Ureter (tissue), 1 donor: Measurements from ENCODE around the gene SLC22A9. TPM values are rescaled to one million over a fixed set of nuclear protein-coding genes. Genes with fewer than 3 reads are reported as not detected.
"Not testable (repeated sequence)": the region's sequence is repeated elsewhere in the genome, so short reads cannot be mapped to it uniquely, and the experiment has no call there.

Experiments used
- DNase-seq: peaks from one replicate; pipeline ENCODE4 v3.0.0-alpha.2; 2020; ENCODE audit warnings: low spot score
- total RNA-seq: library from RNA; stranded (reverse); gene quantifications from one replicate; pipeline ENCODE4 v1.2.4, GENCODE V29; 2023
- donor health status: DM: yes; HTN: yes; CAD: no.

SLC22A9 gene
- total RNA-seq = not detected

DNA sequence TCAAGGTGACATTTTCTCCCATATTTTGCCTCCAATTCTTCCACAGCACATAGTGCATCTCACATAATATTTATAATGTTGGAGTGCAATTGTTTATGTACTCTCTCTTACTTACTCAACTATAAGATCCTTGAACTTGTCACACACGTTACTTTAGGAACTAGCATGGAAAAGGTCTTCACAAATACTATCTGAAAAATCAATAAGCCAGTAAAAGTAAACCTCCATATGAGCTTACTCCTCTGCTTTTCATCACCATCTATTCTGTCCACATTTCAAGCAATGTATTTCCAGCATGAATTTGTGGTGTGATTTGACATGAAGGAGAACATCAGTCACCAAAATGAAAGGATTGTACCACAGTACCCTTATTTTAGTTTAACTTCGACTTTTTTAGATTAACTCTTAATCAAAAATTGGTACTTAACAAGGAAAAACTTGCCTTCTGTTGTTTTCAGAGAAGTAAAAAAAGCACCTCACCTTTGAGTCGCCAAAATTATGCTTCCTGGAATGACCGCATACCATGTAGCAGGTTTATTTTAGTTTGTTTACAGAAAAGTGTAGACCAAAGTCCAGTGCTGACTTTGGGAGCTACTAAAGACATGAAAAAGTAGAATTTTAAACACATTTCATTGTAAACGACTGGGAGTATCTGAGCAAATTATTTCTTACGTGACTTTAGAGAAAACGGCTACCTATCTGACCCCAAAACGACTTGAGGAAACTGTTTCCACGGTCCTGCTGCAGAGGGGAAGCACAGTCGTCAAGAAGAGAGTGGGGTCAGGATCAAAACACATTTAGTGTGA lies at the start of gene SLC22A9:
SLC22A9 (plus strand) TSS at position 621 of the 806 bp plus-strand sequence. CDS start 272 bp downstream, outside the sequence.
- DNase-seq = no peak

DNA sequence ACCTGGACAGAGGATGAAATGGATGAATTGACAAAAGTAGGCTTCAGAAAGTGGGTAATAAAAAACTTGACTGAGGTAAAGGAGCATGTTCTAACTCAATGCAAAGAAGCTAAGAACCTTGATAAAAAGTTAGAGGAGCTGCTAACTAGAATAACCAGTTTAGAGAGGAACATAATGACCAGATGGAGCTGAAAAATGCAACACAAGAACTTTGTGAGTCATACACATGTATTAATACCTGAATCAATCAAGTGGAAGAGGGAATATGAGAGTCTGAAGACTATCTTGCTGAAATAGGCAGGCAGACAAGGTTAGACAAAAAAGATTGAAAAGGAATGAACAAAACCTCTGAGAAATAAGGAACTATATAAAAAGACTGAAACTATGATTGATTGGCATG lies 47.9 kb upstream of the SLC22A9 start:
- DNase-seq = no peak

DNA sequence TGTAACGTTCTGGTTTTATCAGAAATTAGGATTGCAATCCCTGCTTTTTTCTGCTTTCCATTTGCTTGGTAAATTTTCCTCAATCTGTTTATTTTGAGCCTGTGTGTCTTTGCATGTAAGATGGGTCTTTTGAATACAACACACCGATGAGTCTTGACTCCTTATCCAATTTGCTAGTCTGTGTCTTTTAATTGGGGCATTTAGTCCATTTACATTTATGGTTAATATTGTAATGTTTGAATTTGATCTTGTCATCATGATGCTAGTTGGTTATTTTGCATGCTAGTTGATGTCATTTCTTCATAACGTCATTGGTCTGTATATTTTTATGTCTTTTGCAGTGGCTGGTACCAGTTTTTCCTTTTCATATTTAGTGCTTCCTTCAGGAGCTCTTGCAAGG lies 34.5 kb upstream of the SLC22A9 start:
- DNase-seq = not testable (repeated sequence)

DNA sequence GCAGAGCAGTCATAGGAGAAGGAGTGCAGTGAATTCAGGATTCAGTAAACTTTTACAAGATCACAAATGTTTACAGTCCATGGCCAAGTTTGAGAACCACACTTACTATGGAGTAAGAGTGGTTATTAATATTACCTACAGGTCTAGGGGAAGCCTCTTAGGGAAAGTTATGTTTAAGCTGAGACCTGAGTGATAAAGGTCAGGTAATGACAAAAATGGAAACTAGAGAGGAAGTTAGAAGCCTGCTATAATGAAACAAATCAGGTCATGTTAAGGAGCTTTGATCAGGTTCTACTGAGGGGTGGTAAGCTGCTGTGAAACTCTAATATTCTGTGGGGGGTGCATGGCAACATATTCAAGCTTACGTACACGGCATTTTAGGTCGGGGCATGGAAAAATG lies 32.5 kb upstream of the SLC22A9 start:
- no peak for DNase-seq

DNA sequence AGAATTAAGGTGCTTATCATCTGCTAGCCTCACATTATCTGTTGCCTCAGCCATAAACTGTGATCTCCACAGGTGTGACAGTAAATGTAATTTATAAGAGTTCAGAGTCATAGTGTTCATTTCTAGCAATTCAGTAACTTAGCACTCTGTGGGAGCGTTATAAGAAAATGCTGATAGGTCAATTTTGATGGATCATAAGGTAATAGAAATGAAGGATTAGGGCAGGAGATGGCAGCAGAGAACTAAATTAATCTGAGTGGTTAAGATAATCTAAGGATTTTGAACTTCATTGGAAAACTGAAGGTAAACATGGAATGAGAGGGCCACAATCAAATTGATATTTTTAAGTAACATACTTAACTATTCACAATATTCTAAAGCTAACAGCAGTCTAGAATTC lies 26.5 kb upstream of the SLC22A9 start:
- no peak for DNase-seq

DNA sequence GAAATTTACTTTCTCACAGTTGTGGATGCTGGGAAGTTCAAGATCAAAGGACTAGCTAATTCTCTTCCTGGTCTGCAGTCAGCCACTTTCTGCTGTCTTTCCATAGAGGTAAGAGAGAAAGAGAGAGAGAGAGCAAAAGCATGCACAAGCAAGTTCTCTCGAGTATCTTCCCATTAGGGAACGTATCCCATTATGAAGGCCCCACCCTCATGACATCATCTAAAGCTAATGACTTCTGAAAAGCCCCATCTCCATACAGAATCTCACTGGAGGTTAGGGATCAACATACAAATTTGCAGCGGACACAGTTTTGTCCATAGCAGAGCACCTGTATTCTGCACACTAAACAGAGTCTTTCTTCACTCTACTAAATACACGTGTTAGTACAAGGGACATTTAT lies 17.4 kb upstream of the SLC22A9 start:
- no peak for DNase-seq

DNA sequence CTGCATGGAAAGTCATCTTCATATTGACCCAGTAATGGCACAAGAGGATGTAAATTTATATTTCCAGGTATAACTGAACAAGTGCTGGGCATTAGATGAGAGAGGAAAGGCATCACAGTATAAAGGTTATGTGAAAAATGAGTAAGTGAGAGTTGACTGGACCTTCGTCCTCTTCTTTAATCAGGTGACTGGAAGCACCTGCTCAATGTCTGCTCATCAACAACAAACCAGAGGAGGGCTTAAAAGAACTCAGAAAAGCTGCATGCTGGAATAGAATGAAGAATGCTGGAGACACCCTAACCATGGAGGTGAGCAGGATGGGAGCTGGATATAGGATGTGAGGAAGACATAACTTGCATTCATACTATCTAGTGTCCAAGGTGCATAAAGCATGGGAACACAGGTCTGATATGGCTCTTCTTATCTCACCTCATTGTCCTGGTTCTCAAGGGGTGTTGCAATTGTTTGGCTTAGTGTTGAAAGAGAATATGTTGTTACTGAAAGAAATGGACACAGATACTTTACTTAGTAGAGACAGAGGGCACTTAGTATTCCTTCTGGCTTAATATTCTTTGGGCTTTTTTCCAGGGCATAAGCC lies 7.3 kb upstream of the SLC22A9 start:
- DNase-seq = no peak

DNA sequence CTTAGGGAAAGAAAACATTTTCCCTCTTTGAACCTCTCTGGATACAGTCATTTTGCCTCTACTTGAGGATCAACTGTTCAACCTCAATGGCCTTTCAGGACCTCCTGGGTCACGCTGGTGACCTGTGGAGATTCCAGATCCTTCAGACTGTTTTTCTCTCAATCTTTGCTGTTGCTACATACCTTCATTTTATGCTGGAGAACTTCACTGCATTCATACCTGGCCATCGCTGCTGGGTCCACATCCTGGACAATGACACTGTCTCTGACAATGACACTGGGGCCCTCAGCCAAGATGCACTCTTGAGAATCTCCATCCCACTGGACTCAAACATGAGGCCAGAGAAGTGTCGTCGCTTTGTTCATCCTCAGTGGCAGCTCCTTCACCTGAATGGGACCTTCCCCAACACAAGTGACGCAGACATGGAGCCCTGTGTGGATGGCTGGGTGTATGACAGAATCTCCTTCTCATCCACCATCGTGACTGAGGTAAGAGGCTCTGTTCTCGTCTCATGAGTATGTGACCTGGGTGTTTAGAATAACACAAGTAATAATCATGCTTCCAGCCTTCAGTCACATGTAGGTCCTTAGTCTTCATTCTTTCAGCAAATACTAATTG lies 495 bp downstream of the SLC22A9 start:
- no peak for DNase-seq

DNA sequence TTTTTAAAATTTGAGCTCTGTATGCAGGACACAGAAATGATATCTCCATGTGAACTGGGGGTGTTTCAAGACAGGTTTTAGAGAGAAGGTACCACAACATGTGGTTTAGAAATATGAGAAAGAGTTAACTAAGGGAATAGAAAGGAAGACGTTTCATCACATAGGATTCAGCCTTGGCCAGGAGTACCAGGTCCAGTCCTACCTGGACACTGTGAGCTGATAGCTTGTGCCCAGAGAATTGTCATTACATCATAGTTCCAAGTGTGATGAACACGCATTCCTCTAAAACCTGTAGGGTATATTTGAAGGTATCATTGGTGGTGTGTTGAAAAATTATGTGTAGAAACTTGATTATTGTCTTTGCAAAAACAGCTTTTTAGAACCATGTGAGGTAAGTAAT lies 1.8 kb downstream of the SLC22A9 start:
- DNase-seq = no peak

DNA sequence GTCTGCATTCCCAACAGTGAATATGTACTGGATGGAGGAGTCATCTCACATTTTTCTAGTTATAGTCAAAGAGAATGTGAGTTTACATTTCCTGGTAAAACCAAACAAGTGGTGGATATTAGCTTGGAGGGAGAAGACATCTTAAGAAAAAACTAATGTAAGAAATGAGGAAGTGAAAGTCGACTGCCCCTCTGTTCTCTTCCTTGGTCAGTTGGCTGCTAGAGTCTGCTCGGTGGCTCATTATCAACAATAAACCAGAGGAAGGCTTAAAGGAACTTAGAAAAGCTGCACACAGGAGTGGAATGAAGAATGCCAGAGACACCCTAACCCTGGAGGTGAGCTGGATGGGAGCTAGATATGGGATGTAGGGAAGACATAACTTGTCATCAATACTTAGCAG lies 5.8 kb downstream of the SLC22A9 start:
- DNase-seq = no peak

DNA sequence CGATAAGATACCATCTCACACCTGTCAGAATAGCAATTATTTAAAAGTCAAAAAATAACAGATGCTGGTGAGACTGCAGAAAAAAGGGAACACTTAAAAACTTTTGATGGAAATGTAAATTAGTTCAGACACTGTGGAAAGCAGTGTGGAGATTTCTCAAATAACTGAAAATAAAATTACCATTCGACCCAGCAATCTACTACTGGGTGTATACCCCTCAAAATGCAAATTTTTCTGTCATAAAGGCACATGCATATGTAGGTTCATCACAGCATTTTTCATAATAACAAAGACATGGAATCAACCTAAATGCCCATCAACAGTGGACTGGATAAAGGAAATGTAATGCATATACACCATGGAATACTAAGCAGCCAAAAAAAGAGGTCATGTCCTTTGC lies 10.5 kb downstream of the SLC22A9 start:
- no peak for DNase-seq

DNA sequence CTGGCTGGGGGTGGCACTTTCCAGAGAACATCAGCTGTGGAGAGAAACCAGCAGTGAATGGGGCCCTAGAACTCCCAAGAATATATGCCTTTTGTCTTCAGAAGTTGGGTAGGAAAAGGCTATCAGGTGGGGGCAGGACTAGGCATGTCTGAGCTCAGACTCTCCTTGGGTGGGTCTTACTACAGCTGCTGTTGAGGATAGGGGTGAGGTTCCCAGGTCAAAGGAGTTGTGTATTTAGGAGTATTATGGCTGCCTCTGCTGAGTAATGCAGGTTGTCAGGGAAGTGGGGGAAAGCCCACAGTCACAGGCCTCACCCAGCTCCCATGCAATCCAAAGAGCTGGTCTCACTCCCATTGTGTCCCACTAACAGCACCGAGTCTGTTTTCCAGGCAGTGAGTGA lies 26.1 kb downstream of the SLC22A9 start:
- no peak for DNase-seq

DNA sequence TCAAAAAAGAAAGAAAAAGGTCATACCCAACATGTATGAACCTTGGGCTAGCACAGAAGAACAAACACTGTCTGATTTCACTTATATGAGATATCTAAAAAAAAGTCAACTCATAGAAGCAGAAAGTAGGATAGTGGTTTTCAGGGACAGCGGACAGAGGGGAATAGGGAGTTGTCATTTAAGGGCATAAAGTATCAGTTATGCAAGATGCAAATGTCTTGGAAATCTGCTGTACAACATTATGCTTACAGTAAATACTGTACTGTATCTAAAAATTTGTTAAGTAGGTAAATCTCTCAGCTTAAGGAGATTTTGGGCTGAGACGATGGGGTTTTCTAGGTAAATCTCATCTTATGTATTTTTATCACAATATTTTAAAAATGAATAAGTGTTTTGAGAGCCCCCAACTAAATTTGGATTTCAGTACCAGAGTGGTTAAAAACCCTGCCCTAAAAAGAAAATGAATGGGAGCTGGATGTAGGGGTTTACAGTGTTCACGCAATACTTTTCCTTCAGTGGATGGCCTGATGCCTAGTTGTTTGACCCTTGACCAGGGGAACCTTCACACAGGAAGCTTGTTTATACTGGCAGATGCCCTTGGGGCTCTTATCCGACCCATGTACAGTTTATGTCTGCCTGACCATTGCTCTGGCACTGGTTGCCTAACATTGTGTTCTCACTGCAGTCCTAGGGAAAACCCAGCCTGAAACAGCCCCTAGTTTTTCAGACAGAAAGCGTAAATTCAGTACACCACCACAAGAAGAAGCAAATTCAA lies 34.8 kb downstream of the SLC22A9 start:
- DNase-seq = no peak

DNA sequence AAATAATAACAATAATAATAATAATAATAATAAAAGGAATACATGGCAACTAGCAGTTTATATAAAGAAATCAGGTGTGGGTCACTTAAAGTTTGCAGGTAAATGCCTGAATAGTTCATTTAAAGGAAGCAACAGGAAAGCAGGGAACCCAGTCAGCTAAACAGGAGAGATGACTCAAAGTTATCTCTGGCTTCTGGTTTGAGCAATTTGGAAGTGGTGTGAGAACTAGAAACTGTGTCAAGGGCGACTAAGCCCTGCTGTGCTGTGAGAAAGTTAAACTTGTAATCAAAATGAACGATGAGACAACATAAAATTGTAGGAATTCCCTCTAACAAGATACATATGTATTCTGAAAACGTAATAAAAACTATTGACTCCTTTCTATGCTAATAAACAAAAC lies 35.5 kb downstream of the SLC22A9 start:
- DNase-seq = no peak

DNA sequence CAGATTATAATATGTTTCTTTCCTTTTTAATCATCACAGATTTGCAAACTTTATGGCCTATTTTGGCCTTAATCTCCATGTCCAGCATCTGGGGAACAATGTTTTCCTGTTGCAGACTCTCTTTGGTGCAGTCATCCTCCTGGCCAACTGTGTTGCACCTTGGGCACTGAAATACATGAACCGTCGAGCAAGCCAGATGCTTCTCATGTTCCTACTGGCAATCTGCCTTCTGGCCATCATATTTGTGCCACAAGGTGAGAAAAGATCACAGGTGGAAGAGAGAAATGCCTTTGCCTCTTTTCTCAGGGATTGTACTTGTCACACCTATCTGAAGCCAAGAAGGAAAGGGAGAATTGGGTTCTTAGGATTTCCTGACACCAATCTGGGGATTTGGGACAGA lies 36.9 kb downstream of the SLC22A9 start:
- DNase-seq = no peak

DNA sequence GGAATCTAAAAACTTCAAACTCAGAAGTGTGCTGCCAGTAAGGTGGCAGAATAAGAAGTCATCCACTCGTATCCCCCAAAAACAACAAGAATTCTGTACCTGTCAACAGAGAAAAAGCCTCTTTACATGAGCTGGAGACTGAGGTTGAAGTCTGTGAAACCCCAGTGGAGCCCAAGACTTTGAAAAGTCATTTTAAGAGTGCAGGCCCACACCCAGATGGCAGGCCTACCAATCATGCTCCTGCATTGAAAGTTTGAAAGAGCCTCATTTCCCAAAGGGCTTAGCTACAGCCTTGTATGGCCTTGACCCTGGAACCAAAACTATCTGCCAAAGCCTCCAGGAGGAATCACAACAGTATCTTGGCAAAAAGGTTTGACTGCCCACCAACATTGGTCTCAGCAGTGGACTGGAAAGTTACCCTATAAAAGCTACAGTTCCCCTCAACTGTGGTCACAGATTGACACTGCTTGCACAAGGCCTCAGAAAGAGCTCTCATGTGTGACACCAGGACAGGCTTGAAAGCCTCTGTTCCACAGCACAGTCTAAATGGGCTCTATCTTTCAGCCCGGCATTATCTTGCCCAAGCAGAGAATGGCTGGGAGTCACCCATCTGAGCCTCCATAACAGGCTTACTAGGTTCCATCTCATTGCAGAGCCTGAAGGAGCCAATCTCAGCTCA lies 47.7 kb downstream of the SLC22A9 start:
- DNase-seq = no peak

DNA sequence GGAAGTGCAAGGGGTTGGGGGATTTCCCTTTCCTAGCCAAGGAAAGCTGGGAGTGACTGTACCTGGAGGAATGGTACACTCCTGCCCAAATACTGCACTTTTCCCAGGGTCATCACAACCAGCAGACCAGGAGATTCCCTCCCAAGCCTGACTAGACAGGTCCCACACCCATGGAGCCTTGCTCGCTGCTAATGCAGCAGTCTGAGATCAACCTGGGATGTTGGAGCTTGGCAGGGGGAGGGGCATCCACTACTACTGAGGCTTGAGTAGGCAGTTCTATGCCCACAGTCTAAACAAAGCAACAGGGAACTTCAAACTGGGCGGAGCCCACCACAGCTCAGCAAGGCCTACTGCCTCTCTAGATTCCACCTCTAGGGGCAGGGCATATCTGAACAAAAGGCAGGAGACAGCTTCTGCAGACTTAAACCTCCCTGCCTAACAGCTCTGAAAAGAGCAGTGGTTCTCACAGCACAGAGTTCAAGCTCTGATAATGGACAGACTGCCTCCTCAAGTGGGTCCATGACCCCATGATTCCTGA lies 58.5 kb downstream of the SLC22A9 start:
- no peak for DNase-seq

DNA sequence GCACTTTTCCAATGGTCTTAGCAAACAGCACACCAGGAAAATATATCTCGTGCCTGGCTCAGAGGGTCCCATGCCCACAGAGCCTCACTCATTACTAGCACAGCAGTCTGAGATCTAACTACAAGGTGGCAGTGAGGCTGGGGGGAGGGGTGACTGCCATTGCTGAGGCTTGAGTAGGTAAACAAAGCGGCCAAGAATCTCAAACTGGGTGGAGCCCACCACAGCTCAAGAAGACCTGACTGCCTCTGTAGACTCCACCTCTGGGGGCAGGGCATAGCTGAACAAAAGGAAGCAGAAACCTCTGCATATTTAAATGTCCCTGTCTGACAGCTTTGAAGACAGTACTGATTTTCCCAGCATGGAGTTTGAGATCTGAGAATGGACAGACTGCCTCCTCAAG lies 61.1 kb downstream of the SLC22A9 start:
- not testable (repeated sequence) for DNase-seq

DNA sequence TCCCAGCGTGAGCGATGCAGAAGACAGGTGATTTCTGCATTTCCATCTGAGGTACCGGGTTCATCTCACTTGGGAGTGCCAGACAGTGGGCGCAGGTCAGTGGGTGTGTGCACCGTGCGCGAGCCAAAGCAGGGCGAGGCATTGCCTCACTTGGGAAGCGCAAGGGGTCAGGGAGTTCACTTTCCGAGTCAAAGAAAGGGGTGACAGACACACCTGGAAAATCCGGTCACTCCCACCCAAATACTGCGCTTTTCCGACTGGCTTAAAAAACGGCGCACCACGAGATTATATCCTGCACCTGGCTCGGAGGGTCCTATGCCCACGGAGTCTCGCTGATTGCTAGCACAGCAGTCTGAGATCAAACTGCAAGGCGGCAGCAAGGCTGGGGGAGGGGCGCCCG lies 65.8 kb downstream of the SLC22A9 start:
- DNase-seq = not testable (repeated sequence)

DNA sequence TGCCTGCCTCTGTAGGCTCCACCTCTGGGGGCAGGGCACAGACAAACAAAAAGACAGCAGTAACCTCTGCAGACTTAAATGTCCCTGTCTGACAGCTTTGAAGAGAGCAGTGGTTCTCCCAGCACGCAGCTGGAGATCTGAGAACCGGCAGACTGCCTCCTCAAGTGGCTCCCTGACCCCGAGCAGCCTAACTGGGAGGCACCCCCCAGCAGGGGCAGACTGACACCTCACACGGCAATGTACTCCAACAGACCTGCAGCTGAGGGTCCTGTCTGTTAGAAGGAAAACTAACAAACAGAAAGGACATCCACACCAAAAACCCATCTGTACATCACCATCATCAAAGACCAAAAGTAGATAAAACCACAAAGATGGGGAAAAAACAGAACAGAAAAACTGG lies 66.2 kb downstream of the SLC22A9 start:
- DNase-seq = not testable (repeated sequence)

DNA sequence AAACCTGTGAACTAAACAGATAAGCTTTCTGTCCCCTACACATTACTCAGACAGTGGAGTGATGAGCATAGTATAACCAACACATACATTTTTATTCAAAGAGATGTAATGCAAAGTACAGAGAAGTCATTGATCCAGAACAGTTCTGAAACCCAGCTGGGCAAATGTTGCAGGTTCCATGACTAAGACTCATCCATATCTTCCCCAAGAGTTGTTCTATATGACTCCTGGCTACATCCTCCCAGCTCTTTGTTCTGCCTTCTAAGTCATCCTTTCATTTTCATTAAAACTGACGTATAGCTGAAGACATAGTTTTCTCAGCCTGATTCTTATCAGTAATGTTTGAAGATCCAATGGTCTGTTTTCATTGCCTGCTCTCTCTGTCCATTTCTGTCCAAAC lies 74.1 kb downstream of the SLC22A9 start:
- no peak for DNase-seq

DNA sequence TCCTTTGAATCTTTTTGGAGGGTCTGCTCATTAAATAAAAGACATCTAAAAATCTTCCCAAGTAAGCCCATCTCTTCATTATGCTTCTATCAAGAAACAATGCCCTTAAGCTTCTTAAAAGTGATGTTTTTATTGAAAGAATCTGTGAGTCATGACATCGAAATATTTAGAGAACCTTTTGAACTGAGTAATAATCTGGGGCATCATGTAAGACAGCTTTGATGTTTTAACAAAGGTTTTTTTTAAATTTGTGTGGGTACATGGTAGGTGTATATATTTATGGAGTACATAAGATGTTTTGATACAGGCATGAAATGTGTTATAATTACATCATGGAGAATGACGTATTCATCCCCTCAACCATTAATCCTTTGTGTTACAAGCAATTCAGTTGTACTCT lies 74.6 kb downstream of the SLC22A9 start:
- no peak for DNase-seq
